Glutamatergic neuron (in vitro differentiated cells): ENCODE measurements around the gene MARK4. TPM values are rescaled to one million over a fixed set of nuclear protein-coding genes. Genes with fewer than 3 reads are reported as not detected.

Experiments used
- DNase-seq: peaks from one replicate; pipeline ENCODE4 v3.0.0; 2022
- H3K27ac Mint-ChIP-seq: one replicate; pipeline ENCODE4 v1.8.0; 2020; ENCODE audit warnings: mild to moderate bottlenecking, mixed read lengths, inconsistent platforms; ENCODE audit not compliant: unreplicated experiment
- H3K27me3 Mint-ChIP-seq: one replicate; pipeline ENCODE4 v1.8.0; 2020; ENCODE audit warnings: mild to moderate bottlenecking, moderate library complexity, mixed read lengths, inconsistent platforms; ENCODE audit not compliant: unreplicated experiment
- H3K36me3 Mint-ChIP-seq: one replicate; pipeline ENCODE4 v1.8.0; 2020; ENCODE audit warnings: mild to moderate bottlenecking, mixed read lengths, inconsistent platforms; ENCODE audit not compliant: unreplicated experiment
- H3K4me1 Mint-ChIP-seq: one replicate; pipeline ENCODE4 v1.8.0; 2020; ENCODE audit warnings: mild to moderate bottlenecking, low read depth, mixed read lengths, inconsistent platforms; ENCODE audit not compliant: unreplicated experiment
- H3K4me3 Mint-ChIP-seq: one replicate; pipeline ENCODE4 v1.8.0; 2020; ENCODE audit warnings: mild to moderate bottlenecking, mixed read lengths, inconsistent platforms; ENCODE audit not compliant: unreplicated experiment
- H3K9me3 Mint-ChIP-seq: one replicate; pipeline ENCODE4 v1.8.0; 2020; ENCODE audit warnings: mild to moderate bottlenecking, moderate library complexity, mixed read lengths, inconsistent platforms; ENCODE audit not compliant: unreplicated experiment
- total RNA-seq: library from RNA; stranded (reverse); fragmentation: NEBNext Ultra II Directional; extraction: Animal tissue kit (Norgen Biotek cat#: 25700); gene quantifications from one replicate; pipeline ENCODE4 v1.2.1, GENCODE V29; 2021; ENCODE audit not compliant: unreplicated experiment
- TF ChIP-seq, protein P1 (sequence below): fragments of 200-600 bp; sonication (generic); IDR thresholded peaks from one replicate; pipeline ENCODE4 v1.5.0; 2021; ENCODE audit not compliant: partially characterized antibody, unreplicated experiment

The MARK4 gene
- total RNA-seq, 1 donor from 2014 or later = 110 TPM

DNA sequence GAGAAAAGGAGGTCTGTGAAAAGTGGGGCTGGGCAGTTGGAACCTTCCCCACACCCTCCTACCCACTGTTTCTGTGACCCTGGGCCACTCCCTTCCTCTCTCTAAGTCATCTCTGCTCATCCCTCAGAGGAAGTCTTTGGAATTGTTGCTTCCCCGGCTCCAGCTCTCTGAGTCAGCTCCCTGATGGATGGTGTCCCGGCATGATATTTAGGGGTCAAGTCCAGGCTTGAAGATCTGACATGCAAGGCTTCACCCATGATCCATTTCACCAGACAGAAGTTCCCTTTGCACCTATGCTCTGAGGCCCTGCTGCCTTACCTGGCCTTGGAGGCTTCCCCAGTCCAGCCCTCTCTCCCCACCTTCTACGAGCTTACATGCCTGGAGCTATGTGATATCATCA lies 19.2 kb upstream of the MARK4 start:
- peaks cover 8% of the 10 kb centered on the region for H3K9me3 Mint-ChIP-seq
- no peak overlapping the region for H3K4me3 Mint-ChIP-seq
- DNase-seq = no peak
- TF ChIP-seq, protein P1, sequence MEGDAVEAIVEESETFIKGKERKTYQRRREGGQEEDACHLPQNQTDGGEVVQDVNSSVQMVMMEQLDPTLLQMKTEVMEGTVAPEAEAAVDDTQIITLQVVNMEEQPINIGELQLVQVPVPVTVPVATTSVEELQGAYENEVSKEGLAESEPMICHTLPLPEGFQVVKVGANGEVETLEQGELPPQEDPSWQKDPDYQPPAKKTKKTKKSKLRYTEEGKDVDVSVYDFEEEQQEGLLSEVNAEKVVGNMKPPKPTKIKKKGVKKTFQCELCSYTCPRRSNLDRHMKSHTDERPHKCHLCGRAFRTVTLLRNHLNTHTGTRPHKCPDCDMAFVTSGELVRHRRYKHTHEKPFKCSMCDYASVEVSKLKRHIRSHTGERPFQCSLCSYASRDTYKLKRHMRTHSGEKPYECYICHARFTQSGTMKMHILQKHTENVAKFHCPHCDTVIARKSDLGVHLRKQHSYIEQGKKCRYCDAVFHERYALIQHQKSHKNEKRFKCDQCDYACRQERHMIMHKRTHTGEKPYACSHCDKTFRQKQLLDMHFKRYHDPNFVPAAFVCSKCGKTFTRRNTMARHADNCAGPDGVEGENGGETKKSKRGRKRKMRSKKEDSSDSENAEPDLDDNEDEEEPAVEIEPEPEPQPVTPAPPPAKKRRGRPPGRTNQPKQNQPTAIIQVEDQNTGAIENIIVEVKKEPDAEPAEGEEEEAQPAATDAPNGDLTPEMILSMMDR = no peak
- no peaks in the 10 kb centered on the region for H3K36me3 Mint-ChIP-seq
- peaks cover 2% of the 10 kb centered on the region for H3K4me1 Mint-ChIP-seq
- peaks cover 30% of the 10 kb centered on the region for H3K27me3 Mint-ChIP-seq
- no peak overlapping the region for H3K27ac Mint-ChIP-seq

DNA sequence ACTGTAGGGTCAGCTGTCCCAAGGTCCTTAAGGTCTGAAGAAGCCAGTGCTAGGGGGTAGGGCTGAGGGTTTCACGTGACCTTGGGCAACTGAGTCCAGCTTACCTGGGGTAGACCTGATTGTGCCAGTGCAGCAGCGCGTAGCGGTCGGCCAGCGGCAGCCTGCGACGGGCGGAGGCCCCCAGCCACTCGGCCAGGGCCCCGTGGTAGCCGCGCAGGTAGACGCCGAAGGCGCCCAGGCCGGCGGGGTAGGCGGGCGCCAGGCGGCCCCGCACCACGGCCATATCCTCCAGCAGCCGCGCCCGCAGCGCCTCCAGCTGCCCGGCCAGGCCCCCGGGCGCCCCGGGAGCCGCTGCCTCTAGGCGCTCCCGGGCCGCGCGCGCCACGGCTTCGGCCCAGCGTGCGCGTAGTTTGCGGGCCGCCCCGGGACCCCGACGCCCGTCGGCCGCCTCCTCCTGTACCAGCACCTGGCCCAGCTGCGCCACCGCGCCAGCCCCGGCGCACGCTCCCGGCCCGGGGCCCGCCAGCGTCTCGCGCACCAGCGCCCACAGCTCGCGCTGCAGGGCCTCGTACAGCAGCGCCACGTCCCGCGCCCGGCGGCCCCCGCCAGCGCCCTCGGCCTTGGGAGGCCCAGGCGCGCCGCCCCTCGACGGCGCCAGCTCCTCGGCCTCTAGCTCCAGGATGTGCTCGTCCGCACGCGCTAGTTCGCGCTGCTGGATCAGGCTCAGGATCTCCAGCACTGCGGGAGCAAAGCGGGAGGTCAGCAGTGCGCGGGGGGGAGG lies 16.8 kb upstream of the MARK4 start:
- H3K27me3 Mint-ChIP-seq = peaks cover 38% of the 10 kb centered on the region
- peak overlapping the region; percentile 30 for H3K4me3 Mint-ChIP-seq
- H3K36me3 Mint-ChIP-seq = no peaks in the 10 kb centered on the region
- DNase-seq = no peak
- TF ChIP-seq, protein P1 = no peak
- no peak overlapping the region for H3K27ac Mint-ChIP-seq
- peaks cover 2% of the 10 kb centered on the region for H3K4me1 Mint-ChIP-seq
- peaks cover 13% of the 10 kb centered on the region for H3K9me3 Mint-ChIP-seq

DNA sequence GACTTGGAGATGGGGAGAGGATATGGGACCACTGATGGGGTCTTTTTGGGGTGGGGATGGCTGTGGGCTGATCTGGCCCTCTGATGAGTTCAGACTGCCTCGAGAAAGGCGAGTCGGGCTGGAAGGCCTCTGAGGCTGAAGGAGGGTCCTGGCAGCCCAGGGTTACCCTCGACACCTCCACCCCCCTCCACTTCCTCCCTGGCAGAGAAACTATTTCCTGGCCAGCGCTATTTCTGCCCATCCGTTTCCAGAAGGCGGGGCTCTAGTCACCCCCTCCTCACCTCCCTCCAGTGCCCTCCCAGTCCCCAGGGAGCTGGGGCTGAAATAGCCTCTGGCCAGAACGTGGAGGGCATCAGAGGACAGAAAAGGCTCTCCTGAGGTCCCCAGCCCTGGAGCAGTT lies 15.6 kb upstream of the MARK4 start:
- peaks cover 2% of the 10 kb centered on the region for H3K4me1 Mint-ChIP-seq
- DNase-seq = no peak

GRCh38 chr19:45238556-45238955 lies 12.5 kb upstream of the MARK4 start:
- peaks cover 13% of the 10 kb centered on the region for H3K9me3 Mint-ChIP-seq
- H3K27ac Mint-ChIP-seq = no peak overlapping the region
- no peak overlapping the region for H3K4me3 Mint-ChIP-seq
- no peaks in the 10 kb centered on the region for H3K36me3 Mint-ChIP-seq
- TF ChIP-seq, protein P1 = no peak
- H3K4me1 Mint-ChIP-seq = peaks cover 2% of the 10 kb centered on the region
- peaks cover 30% of the 10 kb centered on the region for H3K27me3 Mint-ChIP-seq
- no peak for DNase-seq

More for the DNA sequence above, 15.6 kb upstream of the MARK4 start:
- H3K27me3 Mint-ChIP-seq = peaks cover 40% of the 10 kb centered on the region
- H3K4me3 Mint-ChIP-seq = no peak overlapping the region
- H3K36me3 Mint-ChIP-seq = no peaks in the 10 kb centered on the region
- no peak overlapping the region for H3K27ac Mint-ChIP-seq
- TF ChIP-seq, protein P1 = no peak
- peaks cover 13% of the 10 kb centered on the region for H3K9me3 Mint-ChIP-seq

DNA sequence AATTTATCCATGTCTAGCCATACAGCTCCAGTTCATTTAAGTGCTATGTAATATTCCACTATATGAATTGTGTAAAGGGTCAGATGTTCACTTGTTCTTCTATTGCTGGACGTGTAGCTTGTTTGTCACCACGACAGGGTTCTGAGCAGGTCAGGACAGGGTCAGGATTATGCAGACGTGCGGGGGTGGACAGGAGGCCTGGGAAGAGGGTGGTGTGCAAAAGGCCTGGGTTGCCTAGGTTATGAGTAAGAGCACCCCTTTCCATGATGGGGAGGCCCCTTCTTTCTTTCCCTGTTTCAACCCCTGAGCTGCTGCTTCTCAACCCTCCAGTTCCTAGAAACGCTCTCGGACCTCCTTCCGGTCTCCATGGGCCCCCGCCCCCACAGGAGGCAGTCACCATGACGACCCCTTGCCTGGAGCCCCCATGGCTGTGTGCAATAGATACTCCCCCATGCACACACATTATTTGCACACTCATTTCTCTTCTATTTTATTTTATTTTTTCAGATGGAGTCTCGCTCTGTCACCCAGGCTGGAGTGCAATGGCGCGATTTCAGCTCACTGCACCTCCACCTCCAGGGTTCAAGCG lies 7.8 kb upstream of the MARK4 start:
- TF ChIP-seq, protein P1 = no peak
- no peak for DNase-seq
- Mint-ChIP-seq H3K27me3 (peaks cover 2% of the 10 kb centered on the region), H3K9me3 (no peaks in the 10 kb centered on the region), H3K4me3 (no peak overlapping the region), H3K27ac (no peak overlapping the region), H3K4me1 (no peaks in the 10 kb centered on the region), H3K36me3 (no peaks in the 10 kb centered on the region)
